Endothelial cell (in vitro differentiated cells): ENCODE data around the gene CTU1. TPM values are rescaled to one million over a fixed set of nuclear protein-coding genes. Genes with fewer than 3 reads are reported as not detected.
A peak's percentile ranks its signal among the peaks of the same experiment; 100 is the strongest.

Source experiments
- DNase-seq: peaks from one replicate; pipeline ENCODE4 v3.0.0; 2021; ENCODE audit warnings: low spot score
- H3K27ac Mint-ChIP-seq: one replicate; pipeline ENCODE4 v1.8.0; 2021; ENCODE audit warnings: mixed read lengths, inconsistent platforms; ENCODE audit not compliant: unreplicated experiment
- H3K27me3 Mint-ChIP-seq: one replicate; pipeline ENCODE4 v1.8.0; 2021; ENCODE audit warnings: mild to moderate bottlenecking, moderate library complexity, mixed read lengths, inconsistent platforms; ENCODE audit not compliant: unreplicated experiment
- H3K36me3 Mint-ChIP-seq: one replicate; pipeline ENCODE4 v1.8.0; 2021; ENCODE audit warnings: mild to moderate bottlenecking, low read depth, mixed read lengths, inconsistent platforms; ENCODE audit not compliant: unreplicated experiment
- H3K4me1 Mint-ChIP-seq: one replicate; pipeline ENCODE4 v1.8.0; 2021; ENCODE audit warnings: mild to moderate bottlenecking, mixed read lengths, inconsistent platforms; ENCODE audit not compliant: unreplicated experiment
- H3K4me3 Mint-ChIP-seq: one replicate; pipeline ENCODE4 v1.8.0; 2021; ENCODE audit warnings: mild to moderate bottlenecking, mixed read lengths, inconsistent platforms; ENCODE audit not compliant: unreplicated experiment
- H3K9me3 Mint-ChIP-seq: one replicate; pipeline ENCODE4 v1.8.0; 2021; ENCODE audit warnings: mixed read lengths, inconsistent platforms; ENCODE audit not compliant: unreplicated experiment
- CTCF ChIP-seq: fragments of 200-600 bp; sonication (generic); IDR thresholded peaks from one replicate; pipeline ENCODE4 v1.5.0; 2021; ENCODE audit warnings: antibody characterized with exemption; ENCODE audit not compliant: unreplicated experiment
- total RNA-seq: library from RNA; stranded (reverse); fragmentation: NEBNext Ultra II Directional; extraction: Animal tissue kit (Norgen Biotek cat#: 25700); gene quantifications from one replicate; pipeline ENCODE4 v1.2.1, GENCODE V29; 2021; ENCODE audit not compliant: unreplicated experiment

The CTU1 gene
- total RNA-seq, 1 donor from 2014 or later = 5.4 TPM

GRCh38 chr19:51094696-51095279 lies 13.4 kb downstream of the CTU1 start:
- no peak overlapping the region for H3K4me3 Mint-ChIP-seq
- H3K36me3 Mint-ChIP-seq = no peaks in the 10 kb centered on the region
- no peaks in the 10 kb centered on the region for H3K9me3 Mint-ChIP-seq
- H3K27ac Mint-ChIP-seq = no peak overlapping the region
- peaks cover 3% of the 10 kb centered on the region for H3K27me3 Mint-ChIP-seq
- H3K4me1 Mint-ChIP-seq = peaks cover 24% of the 10 kb centered on the region
- TF ChIP-seq CTCF = peak; percentile 94
- DNase-seq = peak; percentile 69

- no peak for TF ChIP-seq CTCF
- Mint-ChIP-seq H3K36me3 (no peaks in the 10 kb centered on the region), H3K27ac (no peak overlapping the region), H3K27me3 (peaks cover 6% of the 10 kb centered on the region), H3K9me3 (no peaks in the 10 kb centered on the region), H3K4me1 (peaks cover 27% of the 10 kb centered on the region), H3K4me3 (no peak overlapping the region)
- DNase-seq = no peak
These were observed 14.5 kb downstream of the CTU1 start for GRCh38 chr19:51093510-51094345.

- H3K9me3 Mint-ChIP-seq = no peaks in the 10 kb centered on the region
- H3K27ac Mint-ChIP-seq = no peak overlapping the region
- no peak for TF ChIP-seq CTCF
- no peaks in the 10 kb centered on the region for H3K36me3 Mint-ChIP-seq
- H3K4me1 Mint-ChIP-seq = peaks cover 27% of the 10 kb centered on the region
- H3K4me3 Mint-ChIP-seq = no peak overlapping the region
- H3K27me3 Mint-ChIP-seq = peaks cover 6% of the 10 kb centered on the region
- no peak for DNase-seq
These were observed 15.1 kb downstream of the CTU1 start for GRCh38 chr19:51093101-51093500.

- no peak for TF ChIP-seq CTCF
- peaks cover 26% of the 10 kb centered on the region for H3K4me1 Mint-ChIP-seq
- no peaks in the 10 kb centered on the region for H3K9me3 Mint-ChIP-seq
- no peak overlapping the region for H3K4me3 Mint-ChIP-seq
- H3K27me3 Mint-ChIP-seq = peaks cover 6% of the 10 kb centered on the region
- DNase-seq = no peak
- peak overlapping the region; percentile 45 for H3K27ac Mint-ChIP-seq
- no peaks in the 10 kb centered on the region for H3K36me3 Mint-ChIP-seq
These were observed 16.0 kb downstream of the CTU1 start for GRCh38 chr19:51091895-51092873.
